ENCODE data around the gene MRPS27.

Gene MRPS27

DNA sequence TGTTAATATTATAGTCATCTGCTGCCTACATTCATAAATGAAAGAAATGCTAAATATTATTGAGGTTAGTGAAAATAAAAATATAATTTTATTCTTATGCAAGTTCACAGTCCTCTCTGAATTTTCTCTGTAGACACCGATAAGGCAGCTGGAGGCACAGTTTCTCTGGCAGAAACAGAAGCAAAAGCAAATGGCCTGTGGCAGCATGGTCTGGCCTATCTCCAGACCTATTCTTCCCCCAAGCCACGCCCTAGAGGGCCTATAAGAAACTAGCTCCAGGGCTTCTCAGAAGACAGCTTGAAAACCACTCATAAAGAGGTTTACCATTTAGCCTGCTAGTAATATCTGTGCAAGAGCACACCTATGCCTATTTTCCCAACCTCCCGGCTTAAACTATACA, 28.4 kb downstream of the MRPS27 start:
- Mint-ChIP-seq H3K36me3 (ENCODE audit: low read depth) (peaks cover 18% of the 10 kb centered on the region), H3K4me1 (ENCODE audit: low read depth) (no peaks in the 10 kb centered on the region), H3K27ac (no peak overlapping the region), H3K27me3 (ENCODE audit: low read depth) (no peaks in the 10 kb centered on the region), H3K4me3 (no peak overlapping the region), H3K9me3 (no peaks in the 10 kb centered on the region)
- no peak for DNase-seq (ENCODE audit: low spot score)

DNA sequence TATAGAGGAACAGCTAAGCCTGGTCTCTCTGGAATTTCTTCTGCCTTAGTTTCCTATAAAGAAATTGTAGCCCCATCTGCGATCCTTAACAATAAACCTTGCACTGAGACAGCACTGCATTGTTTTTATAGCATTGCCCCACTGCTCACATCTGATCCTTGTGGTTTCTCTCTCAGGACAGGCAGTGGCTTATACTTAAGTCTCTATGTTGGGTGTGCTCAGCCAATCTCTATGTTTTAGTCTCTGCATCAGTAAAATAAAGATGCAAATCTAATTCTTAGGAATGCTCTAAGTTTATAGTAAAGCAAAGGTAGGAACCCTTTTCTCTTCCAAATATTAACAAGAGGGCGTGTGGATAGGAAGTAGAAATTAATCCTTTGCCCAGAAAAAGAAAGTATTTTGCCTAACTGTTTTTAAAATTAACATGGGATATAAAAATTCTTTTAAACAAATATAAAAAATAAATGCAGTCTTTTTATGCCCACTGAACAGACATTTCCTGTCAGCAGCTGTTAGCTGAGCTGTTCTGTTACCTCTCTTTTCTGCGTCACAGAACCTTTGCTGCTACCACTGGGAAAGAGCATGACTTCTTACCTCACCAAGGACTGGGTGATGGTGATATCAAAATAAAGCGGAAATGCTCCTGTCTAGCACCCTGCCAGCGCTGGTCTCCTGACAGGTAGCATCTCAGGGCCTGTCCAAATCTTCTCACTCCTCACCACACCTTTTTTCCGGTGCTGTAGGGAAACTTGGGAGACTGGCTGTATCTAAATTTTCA, 29.5 kb downstream of the MRPS27 start:
- DNase-seq (ENCODE audit: low spot score), result no peak
- Mint-ChIP-seq H3K27me3 (ENCODE audit: low read depth) (no peaks in the 10 kb centered on the region), H3K9me3 (no peaks in the 10 kb centered on the region), H3K27ac (no peak overlapping the region), H3K4me3 (no peak overlapping the region), H3K36me3 (ENCODE audit: low read depth) (peaks cover 14% of the 10 kb centered on the region), H3K4me1 (ENCODE audit: low read depth) (no peaks in the 10 kb centered on the region)

DNA sequence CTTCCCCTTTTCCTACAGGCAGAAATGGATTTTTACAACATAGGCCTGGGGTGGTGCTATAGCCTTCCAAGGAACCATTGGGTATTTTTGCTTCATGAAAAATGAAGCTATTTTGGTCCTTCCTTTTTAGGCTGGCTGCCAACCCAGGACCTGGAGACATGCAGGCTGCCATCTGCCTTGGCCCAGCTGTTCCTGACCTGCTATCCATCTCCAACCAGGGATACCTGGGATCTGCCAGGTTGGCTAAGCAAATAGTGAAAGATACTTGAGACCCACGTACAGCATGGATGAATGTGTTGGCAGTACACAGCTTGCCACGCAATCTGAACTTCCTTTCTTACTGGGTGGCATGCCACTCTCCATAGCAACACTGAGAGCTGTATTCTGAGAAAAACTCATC, 31.1 kb downstream of the MRPS27 start:
- H3K27me3 Mint-ChIP-seq (ENCODE audit: low read depth), result no peaks in the 10 kb centered on the region
- H3K27ac Mint-ChIP-seq, result no peak overlapping the region
- H3K36me3 Mint-ChIP-seq (ENCODE audit: low read depth), result peaks cover 8% of the 10 kb centered on the region
- H3K4me3 Mint-ChIP-seq, result no peak overlapping the region
- no peak for DNase-seq (ENCODE audit: low spot score)
- no peaks in the 10 kb centered on the region for H3K9me3 Mint-ChIP-seq
- H3K4me1 Mint-ChIP-seq (ENCODE audit: low read depth), result no peaks in the 10 kb centered on the region

DNA sequence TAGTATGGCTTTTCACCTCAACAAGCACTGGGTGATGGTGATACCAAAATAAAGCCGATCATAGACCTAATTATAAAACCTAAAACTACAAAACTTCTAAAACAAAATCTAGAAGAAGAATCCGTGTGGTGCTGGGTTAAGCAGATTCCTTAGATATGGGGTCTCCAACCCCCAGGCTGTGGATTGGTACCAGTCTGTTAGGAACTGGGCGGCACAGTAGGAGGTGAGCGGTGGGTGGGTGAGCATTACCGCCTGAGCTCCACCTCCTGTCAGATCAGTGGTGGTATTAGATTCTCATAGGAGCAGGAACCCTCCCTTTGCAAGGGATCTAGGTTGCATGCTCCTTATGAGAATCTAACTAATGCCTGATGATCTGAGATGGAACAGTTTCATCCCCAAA, 33.2 kb downstream of the MRPS27 start:
- Mint-ChIP-seq H3K4me1 (ENCODE audit: low read depth) (peaks cover 3% of the 10 kb centered on the region), H3K9me3 (no peaks in the 10 kb centered on the region), H3K4me3 (no peak overlapping the region), H3K27me3 (ENCODE audit: low read depth) (no peaks in the 10 kb centered on the region), H3K36me3 (ENCODE audit: low read depth) (peaks cover 10% of the 10 kb centered on the region), H3K27ac (no peak overlapping the region)
- no peak for DNase-seq (ENCODE audit: low spot score)

DNA sequence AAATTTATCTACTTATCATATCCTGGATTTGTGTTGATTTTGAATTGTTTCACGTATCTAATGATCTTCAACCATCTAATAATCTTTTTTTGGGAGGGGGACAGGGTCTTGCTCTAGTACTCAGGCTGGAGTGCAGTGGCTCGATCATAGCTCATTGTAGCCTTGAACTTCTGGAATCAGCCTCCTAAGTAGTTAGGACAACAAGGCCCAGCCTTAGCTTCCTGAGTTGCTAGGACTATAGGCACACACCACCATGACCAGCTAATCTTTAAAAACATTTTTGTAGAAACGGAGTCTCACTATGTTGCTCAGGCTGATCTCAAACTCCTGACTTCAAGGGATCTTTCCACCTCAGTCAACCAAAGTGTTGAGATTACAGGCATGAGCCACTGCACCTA, 34.6 kb downstream of the MRPS27 start:
- Mint-ChIP-seq H3K4me3 (no peak overlapping the region), H3K4me1 (ENCODE audit: low read depth) (peaks cover 3% of the 10 kb centered on the region), H3K27ac (no peak overlapping the region), H3K27me3 (ENCODE audit: low read depth) (no peaks in the 10 kb centered on the region), H3K36me3 (ENCODE audit: low read depth) (peaks cover 11% of the 10 kb centered on the region), H3K9me3 (no peaks in the 10 kb centered on the region)
- no peak for DNase-seq (ENCODE audit: low spot score)

DNA sequence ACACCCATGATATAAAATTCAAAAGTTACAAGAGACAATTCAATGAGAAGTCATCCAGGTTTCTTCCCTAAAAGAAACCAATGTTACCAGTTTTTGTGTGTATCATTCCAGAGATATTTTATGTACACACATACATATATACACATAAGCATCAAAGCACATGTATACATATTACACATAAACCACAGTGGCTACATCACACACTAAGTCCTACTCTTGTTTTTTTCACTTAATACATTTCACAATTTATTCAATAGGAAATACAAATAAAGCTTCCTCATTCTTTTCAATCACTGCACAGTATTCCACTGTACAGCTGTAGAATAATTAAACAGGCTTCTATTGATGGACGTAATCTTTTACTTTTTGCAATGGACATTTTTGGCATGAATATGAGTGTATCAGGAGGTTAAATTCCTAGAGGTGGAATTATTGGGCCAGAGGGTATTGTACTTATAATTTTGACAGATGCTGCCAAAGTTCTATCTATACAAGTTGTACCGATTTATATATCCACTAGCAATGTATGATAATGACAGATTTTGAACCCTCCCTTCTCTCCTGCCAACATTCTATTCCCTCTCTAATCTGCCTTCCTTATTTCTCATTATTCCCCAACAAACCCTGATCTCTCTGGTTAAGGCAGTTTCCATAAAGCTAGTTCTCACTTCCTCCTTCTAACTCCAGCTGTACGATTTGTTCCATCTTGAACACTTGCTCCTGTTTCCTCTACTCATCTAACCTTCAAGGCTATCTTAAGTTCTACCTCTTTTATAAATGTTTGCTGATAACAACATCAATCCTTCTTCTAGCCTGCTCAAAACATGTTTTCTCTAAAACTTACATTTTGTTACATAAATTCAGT, 35.2 kb downstream of the MRPS27 start:
- no peak for DNase-seq (ENCODE audit: low spot score)
- no peak overlapping the region for H3K4me3 Mint-ChIP-seq
- peaks cover 5% of the 10 kb centered on the region for H3K4me1 Mint-ChIP-seq (ENCODE audit: low read depth)
- no peaks in the 10 kb centered on the region for H3K27me3 Mint-ChIP-seq (ENCODE audit: low read depth)
- H3K27ac Mint-ChIP-seq, result no peak overlapping the region
- no peaks in the 10 kb centered on the region for H3K9me3 Mint-ChIP-seq
- peaks cover 12% of the 10 kb centered on the region for H3K36me3 Mint-ChIP-seq (ENCODE audit: low read depth)

DNA sequence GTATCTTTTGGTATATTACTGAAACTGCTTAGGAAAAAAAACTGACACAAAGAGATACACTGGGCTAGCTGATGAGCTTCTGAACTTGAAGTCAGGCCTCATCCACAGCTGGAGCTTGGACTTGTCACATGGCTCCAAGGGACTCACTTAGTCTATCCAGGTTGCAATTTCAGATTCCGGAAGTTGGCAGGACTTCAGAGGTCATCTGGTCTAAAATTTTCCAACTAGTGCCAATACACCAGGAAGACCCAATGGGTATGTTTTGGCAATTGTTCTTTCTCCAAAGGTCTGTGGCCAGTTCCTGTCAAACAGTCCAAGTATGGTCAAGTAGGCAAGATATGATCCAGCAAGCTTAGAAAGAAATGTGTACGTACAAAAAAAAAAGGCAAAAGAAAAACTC, 36.7 kb downstream of the MRPS27 start:
- Mint-ChIP-seq H3K27ac (no peak overlapping the region), H3K9me3 (no peaks in the 10 kb centered on the region), H3K27me3 (ENCODE audit: low read depth) (no peaks in the 10 kb centered on the region), H3K36me3 (ENCODE audit: low read depth) (peaks cover 13% of the 10 kb centered on the region), H3K4me1 (ENCODE audit: low read depth) (peaks cover 5% of the 10 kb centered on the region), H3K4me3 (no peak overlapping the region)
- no peak for DNase-seq (ENCODE audit: low spot score)

DNA sequence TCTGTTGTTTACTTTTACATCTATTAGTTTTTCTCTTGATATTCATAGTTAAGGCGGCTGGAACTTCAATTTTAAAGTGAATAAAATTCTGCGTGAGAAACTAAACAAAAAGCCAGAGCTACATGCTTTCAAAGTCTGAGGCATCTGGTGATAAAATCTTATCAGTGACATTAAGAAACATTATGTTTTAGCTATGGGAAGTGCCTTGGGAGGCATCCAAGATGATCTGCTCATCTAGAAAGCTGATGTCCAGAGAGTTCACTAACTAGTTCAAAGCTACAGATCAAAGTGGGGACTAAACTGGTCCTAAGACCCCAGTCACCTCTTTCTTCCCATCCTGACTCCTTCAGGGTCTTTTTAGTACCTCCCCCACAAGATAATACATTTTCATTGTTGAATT, 37.2 kb downstream of the MRPS27 start:
- Mint-ChIP-seq H3K4me3 (no peak overlapping the region), H3K36me3 (ENCODE audit: low read depth) (peaks cover 13% of the 10 kb centered on the region), H3K4me1 (ENCODE audit: low read depth) (peaks cover 5% of the 10 kb centered on the region), H3K27ac (no peak overlapping the region), H3K9me3 (no peaks in the 10 kb centered on the region), H3K27me3 (ENCODE audit: low read depth) (no peaks in the 10 kb centered on the region)
- DNase-seq (ENCODE audit: low spot score), result no peak

DNA sequence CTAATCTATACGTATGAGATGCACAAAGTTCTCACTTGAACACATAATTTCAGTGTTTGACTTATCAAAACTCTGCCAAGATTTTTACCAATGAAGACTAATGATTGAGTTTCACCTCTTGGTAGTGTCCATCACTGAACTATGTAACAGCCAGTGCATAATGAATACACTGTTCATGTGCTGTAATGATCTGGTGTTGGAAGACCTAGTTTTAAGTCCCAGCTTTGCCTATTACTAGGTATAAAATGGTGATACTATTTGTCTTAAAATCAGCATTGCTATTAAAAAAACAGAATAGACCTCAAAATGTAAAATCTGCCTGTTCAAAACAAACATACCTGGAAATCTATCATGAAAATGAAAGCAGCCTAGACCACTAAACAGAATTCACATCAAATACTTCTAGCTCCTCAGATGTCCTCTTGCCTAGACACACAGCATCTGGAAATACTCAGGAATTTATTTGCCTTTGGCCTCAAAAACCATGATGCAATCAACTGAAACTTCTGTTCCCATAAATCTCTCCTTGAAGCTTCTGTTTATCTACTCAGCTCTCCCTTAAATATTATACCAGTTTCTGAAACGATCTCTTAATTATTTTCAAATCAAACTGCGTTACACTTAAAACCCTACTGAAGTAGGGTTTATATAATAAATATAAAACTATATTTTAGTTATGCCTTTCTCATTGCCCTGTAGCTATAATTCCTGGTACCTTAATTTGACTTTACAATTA, 38.1 kb downstream of the MRPS27 start:
- no peak overlapping the region for H3K27ac Mint-ChIP-seq
- no peaks in the 10 kb centered on the region for H3K27me3 Mint-ChIP-seq (ENCODE audit: low read depth)
- no peaks in the 10 kb centered on the region for H3K9me3 Mint-ChIP-seq
- peaks cover 16% of the 10 kb centered on the region for H3K36me3 Mint-ChIP-seq (ENCODE audit: low read depth)
- H3K4me1 Mint-ChIP-seq (ENCODE audit: low read depth), result peaks cover 5% of the 10 kb centered on the region
- DNase-seq (ENCODE audit: low spot score), result no peak
- no peak overlapping the region for H3K4me3 Mint-ChIP-seq

DNA sequence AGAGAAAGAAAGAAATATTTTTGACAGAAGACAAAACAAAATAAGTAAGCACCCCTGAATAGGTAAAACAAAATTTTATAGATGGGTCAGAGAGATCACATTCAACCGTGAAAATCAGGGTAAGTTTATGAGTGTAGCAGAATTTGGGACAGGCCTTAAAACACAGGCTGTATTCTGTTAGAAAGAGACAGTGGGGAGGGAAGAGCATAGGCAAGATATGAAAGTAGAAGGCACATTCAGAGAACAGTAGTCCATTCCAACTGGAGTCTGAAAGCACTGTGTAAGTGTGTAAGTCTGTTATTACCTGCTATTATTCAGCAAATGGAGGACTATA, 38.6 kb downstream of the MRPS27 start:
- Mint-ChIP-seq H3K9me3 (no peaks in the 10 kb centered on the region), H3K27me3 (ENCODE audit: low read depth) (no peaks in the 10 kb centered on the region), H3K4me1 (ENCODE audit: low read depth) (peaks cover 5% of the 10 kb centered on the region), H3K36me3 (ENCODE audit: low read depth) (peaks cover 18% of the 10 kb centered on the region), H3K27ac (no peak overlapping the region), H3K4me3 (no peak overlapping the region)
- DNase-seq (ENCODE audit: low spot score), result no peak

DNA sequence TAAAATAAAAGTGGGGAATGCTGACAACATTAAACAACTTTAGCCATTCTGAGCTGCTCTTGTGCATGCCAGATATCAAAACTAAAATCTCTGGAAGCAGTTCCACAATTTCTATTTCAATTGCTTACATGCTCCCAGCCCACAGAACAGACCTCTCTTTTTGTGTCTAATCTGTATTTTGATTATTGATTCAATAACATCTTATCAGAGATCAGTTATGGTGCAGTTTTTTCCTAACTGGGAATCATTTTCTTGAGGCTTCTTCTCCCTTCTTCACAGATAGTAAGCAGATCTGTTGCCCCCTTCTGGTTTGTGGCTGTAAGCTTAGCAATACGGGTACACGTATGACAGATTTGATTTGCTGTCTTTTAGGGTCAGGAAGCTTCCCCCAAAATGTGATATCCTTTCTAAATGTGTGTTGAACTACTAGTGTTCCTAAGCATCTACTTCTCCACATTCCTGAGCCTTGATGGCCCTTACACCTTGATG, 39.4 kb downstream of the MRPS27 start:
- Mint-ChIP-seq H3K27ac (no peak overlapping the region), H3K9me3 (no peaks in the 10 kb centered on the region), H3K27me3 (ENCODE audit: low read depth) (no peaks in the 10 kb centered on the region), H3K4me1 (ENCODE audit: low read depth) (peaks cover 6% of the 10 kb centered on the region), H3K36me3 (ENCODE audit: low read depth) (peaks cover 26% of the 10 kb centered on the region), H3K4me3 (no peak overlapping the region)
- DNase-seq (ENCODE audit: low spot score), result no peak

DNA sequence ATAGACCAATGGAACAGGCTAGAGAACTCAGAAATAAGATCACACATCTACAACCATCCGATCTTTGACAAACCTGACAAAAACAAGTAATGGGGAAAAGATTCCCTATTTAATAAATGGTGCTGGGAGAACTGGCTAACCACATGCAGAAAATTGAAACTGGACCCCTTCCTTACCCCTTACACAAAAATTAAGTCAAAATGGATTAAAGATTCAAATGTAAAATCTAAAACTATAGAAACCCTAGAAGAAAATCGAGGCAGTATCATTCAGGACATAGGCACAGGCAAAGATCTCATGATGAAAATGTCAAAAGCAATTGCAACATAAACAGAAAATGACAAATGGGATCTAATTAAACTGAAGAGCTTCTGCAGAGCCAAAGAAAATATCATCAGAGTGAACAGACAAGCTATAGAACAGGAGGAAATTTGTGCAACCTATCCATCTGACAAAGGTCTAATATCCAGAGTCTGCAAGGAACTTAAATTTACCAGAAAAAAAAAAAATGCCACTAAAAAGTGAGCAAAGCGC, 43.8 kb downstream of the MRPS27 start:
- H3K9me3 Mint-ChIP-seq, result no peaks in the 10 kb centered on the region
- no peaks in the 10 kb centered on the region for H3K27me3 Mint-ChIP-seq (ENCODE audit: low read depth)
- no peak overlapping the region for H3K27ac Mint-ChIP-seq
- peaks cover 20% of the 10 kb centered on the region for H3K36me3 Mint-ChIP-seq (ENCODE audit: low read depth)
- no peak for DNase-seq (ENCODE audit: low spot score)
- H3K4me1 Mint-ChIP-seq (ENCODE audit: low read depth), result peaks cover 3% of the 10 kb centered on the region
- no peak overlapping the region for H3K4me3 Mint-ChIP-seq

DNA sequence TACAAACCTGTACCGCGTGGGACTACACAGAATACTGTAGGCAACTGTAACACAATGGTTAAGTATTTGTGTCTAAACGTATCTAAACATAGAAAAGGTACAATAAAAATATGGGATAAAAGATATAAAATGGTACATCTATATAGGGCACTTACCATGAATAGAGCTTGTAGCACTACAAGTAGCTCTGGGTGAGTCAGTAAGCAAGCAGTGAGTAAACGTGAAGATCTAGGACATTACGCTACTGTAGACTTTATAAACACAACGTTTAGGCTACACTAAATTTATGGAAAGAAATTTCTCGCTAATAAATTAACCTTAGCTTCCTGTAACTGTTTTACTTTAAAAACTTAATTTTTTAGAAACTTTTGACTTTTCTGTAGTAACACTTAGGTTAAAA, 46.5 kb downstream of the MRPS27 start:
- no peaks in the 10 kb centered on the region for H3K9me3 Mint-ChIP-seq
- no peak overlapping the region for H3K27ac Mint-ChIP-seq
- H3K27me3 Mint-ChIP-seq (ENCODE audit: low read depth), result no peaks in the 10 kb centered on the region

DNA sequence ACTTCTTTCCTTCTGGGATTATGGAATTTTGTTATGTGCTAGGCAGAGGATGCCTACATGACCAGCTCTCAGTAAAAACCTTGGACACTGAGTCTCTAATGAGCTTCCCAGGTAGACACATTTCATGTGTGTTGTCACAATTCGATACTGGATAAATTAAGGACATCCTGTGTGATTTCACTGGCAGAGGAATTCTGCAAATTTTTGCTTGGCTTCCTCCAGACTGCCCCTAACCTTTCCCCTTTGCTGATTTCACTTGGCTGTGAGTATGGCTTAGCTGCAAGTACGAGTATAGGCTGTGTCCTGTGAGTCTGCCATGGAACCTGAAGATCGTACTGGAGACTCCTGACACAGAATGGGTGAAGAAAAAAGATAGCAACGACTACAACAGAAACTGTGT, 47.6 kb downstream of the MRPS27 start:
- Mint-ChIP-seq H3K4me1 (ENCODE audit: low read depth) (peaks cover 3% of the 10 kb centered on the region), H3K27me3 (ENCODE audit: low read depth) (no peaks in the 10 kb centered on the region), H3K9me3 (no peaks in the 10 kb centered on the region), H3K27ac (no peak overlapping the region), H3K4me3 (no peak overlapping the region), H3K36me3 (ENCODE audit: low read depth) (peaks cover 13% of the 10 kb centered on the region)
- no peak for DNase-seq (ENCODE audit: low spot score)

More for the DNA sequence above, 46.5 kb downstream of the MRPS27 start:
- Mint-ChIP-seq H3K4me1 (ENCODE audit: low read depth) (peaks cover 3% of the 10 kb centered on the region), H3K36me3 (ENCODE audit: low read depth) (peaks cover 19% of the 10 kb centered on the region), H3K4me3 (no peak overlapping the region)
- no peak for DNase-seq (ENCODE audit: low spot score)
